Tracheal epithelial cell (primary cell): ENCODE results near the gene QSER1. TPM values are rescaled to one million over a fixed set of nuclear protein-coding genes. Genes with fewer than 3 reads are reported as not detected.

Experiments
- total RNA-seq: library from RNA; depleted of rRNA; stranded (reverse); fragments of >200 nt; gene quantifications from 2 replicates; pipeline ENCODE4 v1.2.1, GENCODE V29; 2014

The QSER1 gene
- total RNA-seq = 13.7 and 17.5 TPM in 2 replicates

GRCh38 chr11:32892355-32893092, at the start of gene QSER1:
Gene QSER1, plus strand, starts transcription at chr11:32892811. Its CDS starts 315 bp downstream, at chr11:32893126.

DNA sequence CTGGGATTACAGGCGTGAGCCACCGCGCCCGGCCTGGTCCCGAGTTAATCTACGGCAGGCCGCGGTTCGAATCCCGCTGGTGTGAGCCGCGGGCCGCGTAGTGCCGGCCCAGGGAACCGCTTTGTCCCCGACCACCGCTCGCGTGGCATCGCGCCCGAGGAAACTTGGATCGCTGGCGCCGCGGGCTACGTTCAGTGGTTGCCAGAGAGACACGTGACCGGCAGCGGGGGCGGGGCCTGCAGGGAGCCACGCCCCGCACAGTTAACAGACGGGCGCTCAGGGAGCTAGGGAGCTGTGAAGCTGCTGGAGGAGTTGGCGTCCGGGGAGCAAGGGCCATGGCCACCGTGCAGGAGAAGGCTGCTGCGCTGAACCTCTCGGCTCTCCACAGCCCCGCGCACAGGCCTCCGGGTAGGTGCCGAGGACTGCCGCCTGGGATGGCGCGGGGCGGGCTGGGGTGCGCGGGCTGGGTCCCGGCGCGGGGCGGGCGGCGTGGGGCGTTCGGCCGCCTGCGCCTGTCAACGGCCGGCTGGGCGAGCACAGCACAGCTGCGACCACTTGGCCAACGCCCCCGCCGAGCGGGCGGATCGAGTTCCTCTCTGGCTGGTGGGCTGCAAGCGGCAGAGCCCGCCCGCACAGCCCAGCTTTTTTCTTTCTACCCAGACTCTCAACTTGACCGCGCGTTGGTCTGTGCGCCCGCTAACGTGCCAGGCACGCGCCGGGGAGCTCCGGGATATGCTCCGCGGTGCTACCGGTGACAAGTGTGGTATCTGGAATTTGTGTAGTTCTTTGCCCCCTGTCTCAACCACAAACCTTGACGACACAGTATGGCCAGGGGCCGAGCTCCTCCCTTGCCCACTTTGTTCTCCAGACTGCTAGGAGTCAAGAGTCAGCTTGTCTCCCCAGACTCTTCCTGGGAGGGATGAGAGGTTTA, 123.3 kb downstream of the QSER1 start, which contains the start of gene DEPDC7:
DEPDC7 (plus strand) TSS at position 258 of the 931 bp plus-strand sequence; CDS start at position 336, 78 bp downstream.

Other genes with a start within 250 kb of the QSER1 start
- gene CCDC73, start 98.1 kb upstream of the QSER1 start, total RNA-seq = under 0.01 TPM in 1 of 2 replicates, not detected in the other
- 7.2 and 9.8 TPM in 2 replicates for gene PRRG4, start 62.9 kb upstream of the QSER1 start, total RNA-seq
- 1.4 and 1.7 TPM in 2 replicates for gene DEPDC7, start 123.1 kb downstream of the QSER1 start, total RNA-seq
- gene TCP11L1, start 146.8 kb downstream of the QSER1 start, total RNA-seq = 12.8 and 13.6 TPM in 2 replicates